Prostate gland (tissue), 2 donors: Measurements from ENCODE around the gene PHF21B. TPM values are rescaled to one million over a fixed set of nuclear protein-coding genes. Genes with fewer than 3 reads are reported as not detected.

ENCODE experiments used
- DNase-seq: peaks from one replicate; pipeline ENCODE4 v3.0.0-alpha.2; 2019; ENCODE audit warnings: low spot score
- H3K27ac ChIP-seq, 2 donors: fragments of 200-600 bp; sonication (generic); 2 replicates each; pipeline ENCODE4 v1.5.1; 2017 to 2019
- H3K27me3 ChIP-seq: fragments of 200-600 bp; sonication (generic); replicated peaks from 2 replicates; pipeline ENCODE4 v1.5.1; 2019; ENCODE audit not compliant: insufficient read depth
- H3K36me3 ChIP-seq, 2 donors: fragments of 200-600 bp; sonication (generic); 1 replicate in 1 of 2; 2 replicates in 1 of 2; pipeline versions ENCODE4 v1.5.1 to v1.8.1; 2017 to 2019
- H3K4me1 ChIP-seq: fragments of 200-600 bp; sonication (generic); replicated peaks from 2 replicates; pipeline ENCODE4 v1.5.1; 2019
- H3K4me3 ChIP-seq, 2 donors: fragments of 200-600 bp; sonication (generic); 2 replicates each; pipeline ENCODE4 v1.5.1; 2017 to 2019
- H3K9me3 ChIP-seq: fragments of 200-600 bp; sonication (generic); 2 replicates; pipeline ENCODE4 v1.5.1; 2017
- POLR2A ChIP-seq: fragments of 450-650 bp; IDR thresholded peaks from one replicate; pipeline ENCODE4 v1.6.1; 2016; ENCODE audit warnings: antibody characterized with exemption, mild to moderate bottlenecking
- POLR2AphosphoS5 ChIP-seq: sonication (generic); formaldehyde crosslinking; IDR thresholded peaks from one replicate; pipeline ENCODE4 v1.6.1; 2017; ENCODE audit warnings: antibody characterized with exemption
- WGBS: methylation state at CpG from one replicate; pipeline ENCODE4 v1.1.5; 2018; 5-methylcytosine and 5-hydroxymethylcytosine counted together
- intact Hi-C: fragments of 100-400 bp; cut with DNase I; formaldehyde crosslinking; loops from one replicate; pipeline ENCODE4 v1.14.2; 2022
- total RNA-seq, 2 donors: library from RNA; depleted of rRNA; stranded (reverse); fragments of >200 nt; gene quantifications; one replicate each; pipeline ENCODE4 v1.1.0, GENCODE V29; 2016
- TF ChIP-seq, protein P1 (sequence below), 4 experiments: fragments of 200-600 bp in 2 of 4; fragments of 450-650 bp in 2 of 4; sonication (generic) in 2 of 4; IDR thresholded peaks; 1 replicate in 3 of 4; 2 replicates in 1 of 4; pipeline ENCODE4 v1.5.1; 2016 to 2019; ENCODE audit warnings: antibody characterized with exemption in 4 of 4, mild to moderate bottlenecking in 2 of 4, moderate library complexity in 2 of 4

Gene PHF21B
- total RNA-seq, 2 donors from 2014 or later: 9.7 to 27.3 TPM

DNA sequence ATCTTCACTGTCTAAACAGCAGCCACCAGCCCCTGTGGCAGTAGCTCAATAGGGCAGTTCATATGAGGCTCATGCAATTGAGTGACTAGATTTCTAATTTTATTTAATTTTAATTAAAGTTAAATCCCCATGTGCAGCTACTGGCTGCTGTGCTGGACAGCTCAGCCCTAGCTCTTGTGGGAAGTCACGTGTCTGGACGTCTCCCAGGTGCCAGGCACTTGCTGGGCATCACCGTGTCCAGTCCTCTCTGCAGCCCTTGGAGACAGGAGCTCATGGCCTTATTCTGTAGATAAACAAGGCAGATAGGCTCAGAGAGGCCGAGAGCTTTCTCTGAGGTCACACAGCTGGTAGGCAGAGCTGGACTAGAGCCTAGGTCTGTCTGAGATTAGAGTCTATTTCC, 162.4 kb downstream of the PHF21B start:
- Histone ChIP-seq H3K36me3 (no peaks in the 10 kb centered on the region), H3K4me1 (no peaks in the 10 kb centered on the region), H3K27ac (no peak overlapping the region), H3K27me3 (no peaks in the 10 kb centered on the region), H3K4me3 (no peak overlapping the region), H3K9me3 (no peaks in the 10 kb centered on the region)
- WGBS: 76% methylated on average over 4 of the region's 4 CpGs
- DNase-seq: no peak
- intact Hi-C loops: no loop called here
- TF ChIP-seq POLR2AphosphoS5: no peak
- TF ChIP-seq POLR2A: no peak
- TF ChIP-seq, protein P1, sequence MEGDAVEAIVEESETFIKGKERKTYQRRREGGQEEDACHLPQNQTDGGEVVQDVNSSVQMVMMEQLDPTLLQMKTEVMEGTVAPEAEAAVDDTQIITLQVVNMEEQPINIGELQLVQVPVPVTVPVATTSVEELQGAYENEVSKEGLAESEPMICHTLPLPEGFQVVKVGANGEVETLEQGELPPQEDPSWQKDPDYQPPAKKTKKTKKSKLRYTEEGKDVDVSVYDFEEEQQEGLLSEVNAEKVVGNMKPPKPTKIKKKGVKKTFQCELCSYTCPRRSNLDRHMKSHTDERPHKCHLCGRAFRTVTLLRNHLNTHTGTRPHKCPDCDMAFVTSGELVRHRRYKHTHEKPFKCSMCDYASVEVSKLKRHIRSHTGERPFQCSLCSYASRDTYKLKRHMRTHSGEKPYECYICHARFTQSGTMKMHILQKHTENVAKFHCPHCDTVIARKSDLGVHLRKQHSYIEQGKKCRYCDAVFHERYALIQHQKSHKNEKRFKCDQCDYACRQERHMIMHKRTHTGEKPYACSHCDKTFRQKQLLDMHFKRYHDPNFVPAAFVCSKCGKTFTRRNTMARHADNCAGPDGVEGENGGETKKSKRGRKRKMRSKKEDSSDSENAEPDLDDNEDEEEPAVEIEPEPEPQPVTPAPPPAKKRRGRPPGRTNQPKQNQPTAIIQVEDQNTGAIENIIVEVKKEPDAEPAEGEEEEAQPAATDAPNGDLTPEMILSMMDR (IDR thresholded peaks at IDR 0.05): no peak

DNA sequence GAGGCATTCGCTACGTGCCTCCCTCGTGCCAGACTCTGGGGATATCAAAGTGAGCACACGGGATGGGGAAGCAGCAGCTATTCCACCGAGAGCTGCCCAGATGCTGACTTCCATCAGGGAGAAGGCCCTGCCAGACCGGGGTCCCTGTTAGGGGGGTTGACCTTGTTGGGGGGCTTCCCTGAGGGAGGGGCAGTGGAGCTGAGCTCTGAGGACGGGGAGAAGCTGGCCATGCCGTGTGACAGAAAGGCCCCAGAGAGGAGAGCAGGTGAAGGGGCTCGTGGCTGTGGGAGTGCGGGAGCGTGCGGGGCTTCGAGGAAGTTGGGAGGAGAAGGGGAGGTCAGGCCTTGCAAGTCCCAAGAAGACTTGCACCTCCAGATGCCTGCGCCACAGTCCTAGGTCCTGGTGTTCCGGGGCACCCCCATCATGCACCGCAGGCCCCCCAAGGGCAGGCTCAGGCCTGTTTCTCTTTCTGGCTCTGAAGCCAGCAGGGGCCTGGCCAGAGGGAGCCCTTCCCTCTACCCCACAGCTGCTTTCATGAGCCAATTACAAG, 163.0 kb downstream of the PHF21B start:
- no peaks in the 10 kb centered on the region for H3K9me3 ChIP-seq
- TF ChIP-seq, protein P1 (IDR thresholded peaks at IDR 0.05): no peak
- TF ChIP-seq POLR2A: no peak
- TF ChIP-seq POLR2AphosphoS5: no peak
- WGBS: 87% methylated on average over 16 of the region's 16 CpGs
- no peaks in the 10 kb centered on the region for H3K36me3 ChIP-seq
- no peak for DNase-seq
- no peaks in the 10 kb centered on the region for H3K27me3 ChIP-seq
- H3K4me1 ChIP-seq: no peaks in the 10 kb centered on the region
- intact Hi-C loops: no loop called here
- no peak overlapping the region for H3K27ac ChIP-seq
- H3K4me3 ChIP-seq: no peak overlapping the region

DNA sequence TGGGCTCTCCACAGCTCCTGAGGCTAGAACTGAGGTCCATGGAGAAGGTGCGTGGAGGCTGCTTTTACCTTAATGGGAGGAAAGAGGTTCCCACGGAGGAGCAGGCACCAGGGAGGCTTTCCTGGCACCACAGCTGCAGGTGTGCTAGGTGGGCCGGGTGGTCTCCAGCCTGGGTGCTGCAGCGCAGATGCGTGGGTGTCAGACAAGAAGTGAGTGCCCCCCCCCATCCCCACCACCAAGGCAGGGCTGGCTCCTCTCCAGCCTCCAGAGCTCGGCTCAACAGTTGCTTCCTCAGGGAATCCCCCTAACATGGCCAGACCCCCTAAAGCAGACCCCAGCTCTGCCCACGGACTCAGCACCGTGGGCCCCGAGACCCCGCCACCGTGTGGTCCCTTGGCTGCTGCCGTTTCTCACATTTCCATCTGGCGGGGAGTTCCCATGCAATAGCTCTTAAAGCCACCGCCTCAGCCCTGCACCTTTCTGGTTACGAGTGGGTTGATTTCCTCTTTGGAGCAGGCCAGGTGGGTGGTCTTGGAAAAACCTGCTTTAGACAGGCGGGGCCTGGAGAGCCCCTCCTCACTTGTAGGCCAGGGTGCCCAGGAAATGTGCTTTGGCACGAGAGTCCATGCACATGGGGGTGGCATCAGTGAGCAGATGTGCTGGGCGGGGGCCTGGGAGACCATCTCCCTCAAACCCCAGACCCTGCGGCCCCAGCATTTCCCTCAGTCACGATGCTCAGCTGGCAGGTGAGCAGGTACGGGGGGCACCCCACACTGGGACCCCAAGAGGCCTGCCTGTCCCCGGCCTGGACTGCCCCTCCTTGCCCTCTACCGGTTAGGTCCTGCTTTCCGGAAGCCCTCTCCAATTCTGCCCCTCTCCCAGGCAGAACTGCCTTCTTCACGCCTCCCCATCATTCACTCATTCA, 163.7 kb downstream of the PHF21B start:
- Histone ChIP-seq H3K4me3 (no peak overlapping the region), H3K27me3 (no peaks in the 10 kb centered on the region), H3K4me1 (no peaks in the 10 kb centered on the region), H3K36me3 (no peaks in the 10 kb centered on the region), H3K9me3 (no peaks in the 10 kb centered on the region), H3K27ac (no peak overlapping the region)
- WGBS: 91% methylated on average over 25 of the region's 25 CpGs
- no peak for TF ChIP-seq POLR2A
- TF ChIP-seq, protein P1 (IDR thresholded peaks at IDR 0.05): no peak
- no peak for TF ChIP-seq POLR2AphosphoS5
- intact Hi-C loops: no loop called here
- DNase-seq: no peak

DNA sequence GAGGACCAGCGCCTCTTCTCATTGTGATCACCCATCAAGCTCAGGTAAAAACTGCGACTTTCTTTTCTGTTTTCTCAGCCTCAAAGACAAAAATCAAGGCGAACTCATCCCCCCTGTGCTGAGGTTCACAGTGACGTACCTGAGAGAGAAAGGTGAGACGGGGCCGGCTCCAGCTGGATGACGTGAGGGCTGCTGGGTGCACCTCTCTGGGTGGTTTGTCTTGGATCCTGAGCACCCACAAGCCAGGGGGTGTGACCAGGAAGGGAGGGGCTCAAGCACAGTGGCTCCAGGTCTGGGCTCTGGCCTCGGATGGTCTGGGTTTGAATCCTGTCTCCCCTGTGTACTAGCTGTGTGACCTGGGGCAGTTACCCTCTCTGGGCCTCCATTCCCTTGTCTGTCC, 164.6 kb downstream of the PHF21B start:
- no peaks in the 10 kb centered on the region for H3K9me3 ChIP-seq
- TF ChIP-seq POLR2A (no peak), POLR2AphosphoS5 (no peak)
- TF ChIP-seq, protein P1 (IDR thresholded peaks at IDR 0.05): no peak
- 96% methylated on average over 8 of the region's 8 CpGs for WGBS
- DNase-seq: no peak
- intact Hi-C loops: no loop called here
- H3K4me3 ChIP-seq: no peak overlapping the region
- no peaks in the 10 kb centered on the region for H3K27me3 ChIP-seq
- no peaks in the 10 kb centered on the region for H3K36me3 ChIP-seq
- H3K4me1 ChIP-seq: no peaks in the 10 kb centered on the region
- H3K27ac ChIP-seq: no peak overlapping the region

DNA sequence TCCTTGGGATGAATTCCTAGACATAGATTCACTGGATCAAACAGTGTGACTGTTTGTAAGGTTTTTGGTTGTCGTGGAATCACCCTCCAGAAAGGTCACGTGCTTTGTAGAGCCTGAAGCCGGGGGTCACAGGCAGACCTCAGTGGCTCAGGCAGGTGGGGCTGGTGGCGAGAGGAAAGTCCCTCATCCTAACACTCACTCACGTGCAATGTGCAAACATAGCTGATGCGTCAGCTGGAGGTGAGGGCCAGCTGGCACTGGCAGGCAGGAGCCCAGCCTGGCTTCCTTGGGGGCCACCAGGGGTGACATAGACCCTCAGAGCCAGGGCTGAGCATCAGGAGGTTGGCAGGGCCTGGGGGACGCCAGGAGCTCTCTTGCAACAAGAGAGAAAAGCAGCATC, 167.4 kb downstream of the PHF21B start:
- intact Hi-C loops: no loop called here
- Histone ChIP-seq H3K4me1 (no peaks in the 10 kb centered on the region), H3K27me3 (no peaks in the 10 kb centered on the region), H3K36me3 (no peaks in the 10 kb centered on the region), H3K4me3 (no peak overlapping the region), H3K9me3 (no peaks in the 10 kb centered on the region), H3K27ac (no peak overlapping the region)
- 77% methylated on average over 4 of the region's 7 CpGs for WGBS
- no peak for TF ChIP-seq POLR2A
- TF ChIP-seq, protein P1 (IDR thresholded peaks at IDR 0.05): no peak
- TF ChIP-seq POLR2AphosphoS5: no peak
- no peak for DNase-seq
